Stimulated activated CD8-positive, alpha-beta memory T cell treated with anti-CD3 and anti-CD28 coated beads, Interleukin-15, amount 100 ng/mL, for 24 hours (primary cell): Measurements from ENCODE around the gene GNPTG.
A peak's percentile ranks its signal among the peaks of the same experiment; 100 is the strongest.

Source experiments
- DNase-seq: peaks from one replicate; pipeline ENCODE4 v3.0.0-alpha.2; 2020; ENCODE audit warnings: low read depth

GNPTG gene

DNA sequence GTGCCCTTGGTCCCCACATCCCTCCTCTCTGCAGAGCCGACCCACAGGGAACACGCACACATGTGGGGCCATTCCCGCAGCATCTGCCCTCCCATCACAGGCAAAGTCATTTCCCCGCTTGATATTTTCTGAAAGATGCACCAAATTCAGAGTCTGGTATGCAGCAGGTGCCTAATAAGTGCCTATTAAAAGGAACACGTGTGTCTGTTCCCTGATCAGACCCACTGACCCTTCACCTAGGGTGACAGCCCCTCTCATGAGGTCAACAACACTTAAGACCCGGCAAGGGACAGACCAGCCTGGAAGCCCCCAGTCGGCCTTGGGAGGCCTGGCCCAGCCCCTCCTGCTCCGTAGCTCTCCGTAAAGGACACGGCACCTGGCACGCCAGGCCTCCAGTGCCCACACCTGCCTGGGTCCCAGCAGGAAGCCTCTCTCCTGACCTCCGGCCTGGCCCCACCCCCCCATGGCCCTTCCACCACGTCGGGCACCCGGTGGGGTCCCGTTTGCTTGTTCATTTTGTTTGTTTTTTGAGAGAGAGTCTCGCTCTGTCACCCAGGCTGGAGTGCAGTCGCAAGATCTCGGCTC lies 42.7 kb downstream of the GNPTG start:
- DNase-seq: no peak

DNA sequence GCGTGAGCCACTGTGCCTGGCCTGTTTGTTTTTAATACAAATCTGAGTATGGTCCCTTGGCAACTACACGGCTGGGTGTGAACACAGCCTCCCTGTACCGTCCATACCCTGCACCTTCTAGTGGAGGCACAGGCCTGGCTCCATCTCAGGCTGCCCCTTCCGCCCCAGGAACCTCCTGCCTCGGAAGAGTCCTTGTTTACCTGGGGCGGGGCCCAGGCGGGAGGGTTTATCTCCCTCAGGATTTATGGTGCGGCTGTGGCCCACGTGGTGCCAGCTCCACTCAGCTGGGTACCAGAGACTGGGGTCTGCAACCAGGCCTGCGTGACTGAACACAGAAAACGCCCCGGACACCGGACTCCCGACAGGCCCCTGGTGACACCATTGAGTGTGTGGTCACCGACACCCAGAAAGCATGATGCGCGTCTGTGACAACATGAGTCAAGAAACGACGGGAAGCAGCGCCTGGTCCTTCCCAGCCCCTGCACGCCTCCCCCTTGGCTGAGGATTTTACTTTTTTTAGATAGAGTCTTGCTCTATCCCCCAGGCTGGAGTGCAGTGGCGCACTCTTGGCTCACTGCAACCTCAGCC lies 43.8 kb downstream of the GNPTG start:
- no peak for DNase-seq

DNA sequence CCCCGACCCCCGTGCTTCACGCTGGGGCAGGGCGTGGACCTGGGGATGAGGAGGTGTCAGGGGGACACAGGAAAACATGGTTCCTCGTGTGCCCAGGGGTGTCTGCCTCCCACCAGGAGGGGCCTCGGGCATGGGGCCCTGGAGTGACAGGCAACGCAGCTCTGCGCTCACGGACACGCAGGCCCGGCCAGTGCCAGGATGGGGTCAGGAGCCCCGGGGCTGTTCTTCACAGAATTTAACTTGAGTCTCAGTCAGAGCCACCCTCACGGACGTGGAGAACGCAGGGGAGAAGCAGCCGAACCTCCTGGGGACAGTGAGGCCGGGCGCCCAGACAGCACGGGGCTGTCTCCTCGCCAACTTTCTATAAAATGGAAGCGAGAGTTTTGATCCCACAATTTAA lies 46.0 kb downstream of the GNPTG start:
- DNase-seq: no peak

DNA sequence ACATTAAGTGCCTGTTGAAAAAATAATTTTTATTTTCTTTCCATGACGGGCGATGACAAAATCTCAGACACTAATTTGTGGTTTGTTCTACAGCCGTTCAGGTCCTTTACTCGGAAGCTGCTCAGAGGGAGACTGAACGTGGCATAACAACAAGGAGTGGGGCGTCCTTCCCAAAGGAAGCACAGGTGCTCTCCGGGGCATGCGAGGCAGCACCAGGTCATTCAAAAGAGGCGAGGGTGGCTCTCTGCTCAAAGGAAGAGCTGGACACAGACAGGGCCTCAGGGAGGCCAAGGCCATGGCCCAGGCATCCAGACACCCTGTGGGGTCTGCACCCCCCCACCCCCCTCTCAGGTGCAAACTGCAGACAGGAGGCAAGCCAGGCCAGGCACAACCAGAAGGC lies 46.6 kb downstream of the GNPTG start:
- no peak for DNase-seq

DNA sequence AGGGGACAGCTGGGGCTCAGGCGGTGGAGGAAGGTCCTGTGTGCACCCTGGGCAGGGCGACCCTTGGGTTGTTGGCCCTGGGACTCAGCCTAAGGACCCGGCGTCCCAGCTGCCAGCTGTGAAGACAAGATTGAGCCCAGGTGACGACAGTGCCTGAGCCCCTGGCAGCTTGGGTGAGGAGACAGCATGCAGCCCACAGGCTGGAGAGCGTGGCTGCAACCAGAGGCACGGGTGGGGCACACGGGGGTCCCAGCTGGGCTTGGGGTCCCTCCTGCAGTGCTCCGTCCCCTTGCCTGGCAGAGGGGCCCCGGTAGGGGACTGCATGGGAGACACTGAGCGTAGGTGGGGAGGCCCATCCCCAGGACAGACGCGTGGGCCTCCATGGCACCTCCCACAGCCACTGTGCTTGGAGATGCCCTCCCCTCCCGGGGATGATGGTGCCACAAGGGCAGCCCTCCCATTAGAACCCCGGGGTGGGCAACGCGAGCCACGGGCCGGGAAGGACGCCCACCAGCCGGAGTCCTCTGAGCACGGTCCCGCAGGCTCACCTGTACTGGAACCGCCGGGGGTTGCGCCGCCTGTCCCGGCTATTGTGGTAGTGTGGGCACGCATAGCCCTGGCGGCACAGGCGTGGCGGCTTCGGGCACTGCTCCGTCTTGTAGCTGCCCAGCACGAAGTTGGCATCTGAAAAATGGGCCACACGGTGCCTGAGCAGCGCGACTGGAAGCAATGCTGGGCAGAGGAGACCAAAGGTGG lies 47.3 kb downstream of the GNPTG start:
- DNase-seq: no peak

DNA sequence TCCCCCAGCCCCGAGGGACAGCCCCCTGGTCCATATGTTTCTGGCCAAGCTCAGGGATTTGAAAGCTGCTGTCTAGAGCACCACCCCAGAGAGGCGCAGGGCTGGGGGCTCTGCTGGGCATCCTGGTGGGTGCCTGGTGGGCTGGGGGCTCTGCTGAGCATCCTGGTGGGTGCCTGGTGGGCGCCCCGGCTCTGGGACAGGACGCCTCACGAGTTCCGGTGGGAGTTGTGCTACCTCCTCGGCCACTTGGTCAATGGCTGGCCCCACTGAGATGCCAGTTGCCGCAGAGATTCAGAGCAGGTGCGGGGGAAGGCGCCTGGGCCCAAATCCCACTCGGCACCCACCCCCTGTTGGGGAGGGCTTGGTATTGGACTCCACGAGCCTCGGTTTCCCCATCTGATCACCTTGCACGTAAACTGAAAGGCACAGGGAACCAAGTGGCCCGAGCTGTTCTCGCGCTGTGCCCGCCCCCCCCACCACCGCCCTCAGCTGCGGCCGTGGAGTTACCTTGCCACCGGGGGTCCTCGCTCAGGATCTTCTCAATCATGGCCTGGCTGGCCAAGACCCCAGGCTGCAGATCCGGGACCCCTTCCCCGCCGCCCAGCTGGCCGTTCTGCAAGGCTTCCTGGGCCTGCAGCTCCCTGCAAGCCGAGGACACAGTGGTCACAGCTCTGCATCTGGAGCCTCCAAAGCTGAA lies 49.5 kb downstream of the GNPTG start:
- no peak for DNase-seq

DNA sequence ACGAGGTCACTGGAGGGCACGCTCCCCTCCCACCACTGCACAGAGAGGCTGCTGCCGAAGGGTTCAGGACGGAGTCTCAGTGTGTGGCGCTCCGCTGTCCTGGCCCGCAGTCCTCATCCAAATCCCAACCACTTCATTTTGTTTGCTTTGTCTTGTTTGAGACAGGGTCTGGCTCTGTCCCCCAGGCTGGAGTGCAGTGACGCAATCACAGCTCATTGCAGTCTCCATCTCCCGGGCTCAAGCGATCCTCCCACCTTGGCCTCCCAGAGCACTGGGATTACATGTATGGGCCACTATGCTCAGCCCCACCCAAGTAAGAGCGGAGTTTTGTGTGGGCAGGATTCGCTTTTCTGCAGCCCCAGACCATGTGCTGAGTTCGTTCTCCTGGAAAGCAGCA lies 50.0 kb downstream of the GNPTG start:
- DNase-seq: no peak

DNA sequence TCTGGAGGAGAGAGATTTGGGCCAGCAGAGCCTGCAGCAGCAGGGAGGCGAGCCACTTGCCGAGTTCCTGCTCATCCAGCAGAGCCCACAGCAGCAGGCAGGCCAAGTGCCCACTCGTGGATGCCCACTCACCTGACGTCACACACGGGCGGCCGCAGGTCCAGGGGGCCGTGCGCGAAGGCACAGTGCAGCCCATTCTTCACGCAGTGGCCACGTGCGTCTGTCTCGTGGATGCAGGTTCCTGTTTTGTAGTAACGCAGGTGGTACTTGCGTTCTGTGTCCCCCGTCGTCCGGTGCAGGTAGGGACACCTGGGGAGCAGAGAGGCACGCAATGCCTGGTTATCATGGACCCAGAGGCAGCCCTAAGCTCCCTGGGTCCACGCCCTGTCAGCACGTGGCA lies 51.3 kb downstream of the GNPTG start:
- DNase-seq: no peak

DNA sequence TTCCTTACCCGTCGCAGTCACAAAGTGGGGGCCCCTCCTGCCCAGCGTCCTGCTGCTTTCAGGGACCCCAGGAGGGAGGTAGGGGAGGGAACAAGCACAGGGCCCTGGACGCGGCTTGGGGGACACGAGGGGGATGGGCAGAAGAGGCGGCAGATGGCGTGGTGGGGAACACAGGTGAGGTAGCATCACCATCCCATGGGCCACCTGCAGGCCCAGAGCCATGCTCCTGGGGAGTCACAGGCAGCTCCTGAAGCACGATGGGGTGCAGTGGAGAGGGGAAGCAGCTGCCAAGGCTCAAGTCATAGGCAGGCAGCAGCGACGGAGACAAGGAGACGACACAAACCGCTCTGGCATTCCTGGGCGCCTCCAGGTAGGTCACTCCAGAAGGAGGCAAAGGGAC lies 52.0 kb downstream of the GNPTG start:
- DNase-seq: no peak

DNA sequence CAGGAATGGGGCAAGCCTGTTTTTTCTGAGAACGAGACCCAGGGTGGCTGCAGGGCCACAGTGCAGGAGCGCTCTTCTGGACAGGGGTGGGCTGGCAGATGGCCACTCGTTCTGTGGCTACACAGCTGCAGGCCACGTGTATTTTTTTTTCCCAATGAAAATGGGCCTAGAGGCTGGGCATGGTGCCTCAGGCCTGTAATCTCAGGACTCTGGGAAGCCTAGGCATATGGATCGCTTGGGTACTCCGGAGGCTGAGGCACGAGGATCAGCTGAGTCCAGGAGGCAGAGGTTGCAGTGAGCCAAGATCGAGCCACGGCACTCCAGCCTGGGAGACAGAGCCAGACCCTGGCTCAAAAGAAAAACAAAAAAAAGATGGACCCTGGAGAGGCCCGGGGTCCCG lies 56.0 kb downstream of the GNPTG start:
- no peak for DNase-seq

DNA sequence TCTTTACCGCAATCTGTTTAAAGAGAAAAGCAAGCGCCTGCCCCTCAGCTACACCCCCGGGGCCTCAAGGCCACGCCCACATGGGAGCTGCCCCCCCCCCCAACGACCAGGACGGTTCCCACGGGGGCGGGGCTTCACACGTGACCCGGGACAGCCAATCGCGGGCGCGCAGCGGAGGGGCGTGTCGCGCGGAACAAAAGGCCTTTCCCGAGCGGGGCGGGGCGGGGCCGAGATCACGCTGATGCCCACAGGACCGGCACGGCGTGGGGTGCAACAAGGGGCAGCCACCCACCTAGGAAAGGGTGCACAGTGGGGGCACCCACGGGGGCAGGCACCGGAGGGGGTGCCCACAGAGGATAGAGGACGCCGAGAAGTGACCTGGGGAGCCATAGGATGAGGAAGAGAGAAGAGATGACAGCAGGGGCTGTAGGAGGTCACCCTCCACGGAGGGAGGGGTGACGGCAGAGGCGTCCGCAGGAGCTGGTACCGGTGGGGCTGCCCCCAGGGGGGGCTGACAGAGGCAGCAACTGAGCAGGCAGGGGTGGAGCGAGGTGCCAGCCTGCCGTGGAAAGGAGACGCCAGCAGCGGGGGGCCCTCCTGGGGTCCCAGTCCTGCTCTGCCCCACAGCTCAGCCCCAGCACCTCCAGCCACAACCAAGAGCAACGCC lies 56.6 kb downstream of the GNPTG start:
- peak; percentile 95 for DNase-seq

DNA sequence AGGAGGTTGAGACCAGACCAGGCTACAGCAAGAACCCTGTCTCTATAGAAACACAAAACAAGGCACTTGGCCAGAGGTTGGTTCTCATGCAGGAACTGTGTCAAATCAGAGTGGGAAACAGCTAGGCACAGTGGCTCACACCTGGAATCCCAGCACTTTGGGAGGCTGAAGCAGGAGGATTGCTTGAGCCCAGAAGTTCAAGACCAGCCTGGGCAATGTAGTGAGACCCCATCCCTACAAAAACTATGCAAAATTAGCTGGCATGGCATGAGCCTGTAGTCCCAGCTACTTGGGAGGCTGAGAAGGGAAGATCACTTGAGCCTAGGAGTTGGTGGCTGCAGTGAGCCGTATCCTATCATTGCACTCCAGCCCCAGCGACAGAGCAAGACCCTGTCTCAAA lies 61.1 kb downstream of the GNPTG start:
- no peak for DNase-seq
